ENCODE results near the gene ZBTB8OS.

The ZBTB8OS gene

GRCh38 chr1:32622806-32623681 lies 27.3 kb downstream of the ZBTB8OS start:
- H3K27me3 ChIP-seq = no peaks in the 10 kb centered on the region
- no peak overlapping the region for H3K4me3 ChIP-seq
- H3K27ac ChIP-seq = no peak overlapping the region
- peaks cover 29 to 92% (median 60%) of the 10 kb centered on the region in 11 experiments for H3K36me3 ChIP-seq
- H3K9ac ChIP-seq = no peak overlapping the region
- peaks cover 0 to 23% (median 20%) of the 10 kb centered on the region in 10 experiments; a peak in 15 of 20 replicates for H3K4me1 ChIP-seq
- H3K9me3 ChIP-seq (replicated peaks in 1 of 11) = peaks cover 9 to 17% (median 13%) of the 10 kb centered on the region in 11 experiments
- H3K4me2 ChIP-seq = peak overlapping the region in 7 of 11 experiments; percentile 1 to 39 (median 22); a peak in 9 of 22 replicates
- TF ChIP-seq Cebpa-rat (IDR thresholded peaks at IDR 0.05) = no peak
- no peaks in the 10 kb centered on the region; a peak in 1 of 22 replicates for H4K20me1 ChIP-seq

- H3K36me3 ChIP-seq = peaks cover 23 to 88% (median 53%) of the 10 kb centered on the region in 11 experiments
Measured at GRCh38 chr1:32622205-32622604, 28.1 kb downstream of the ZBTB8OS start.

GRCh38 chr1:32619701-32620485 lies 30.5 kb downstream of the ZBTB8OS start:
- Histone ChIP-seq H4K20me1 (no peaks in the 10 kb centered on the region), H3K4me3 (no peak overlapping the region), H3K9me3 (replicated peaks in 1 of 11) (peaks cover 9 to 17% (median 13%) of the 10 kb centered on the region in 11 experiments), H3K4me1 (peaks cover 0 to 17% (median 14%) of the 10 kb centered on the region in 10 experiments; a peak in 12 of 20 replicates), H3K36me3 (peaks cover 20 to 65% (median 38%) of the 10 kb centered on the region in 11 experiments), H3K27me3 (no peaks in the 10 kb centered on the region), H3K27ac (no peak overlapping the region), H3K4me2 (no peak overlapping the region), H3K9ac (no peak overlapping the region)
- TF ChIP-seq Cebpa-rat (IDR thresholded peaks at IDR 0.05) = no peak

More at GRCh38 chr1:32622205-32622604, 28.1 kb downstream of the ZBTB8OS start:
- H3K27me3 ChIP-seq = no peaks in the 10 kb centered on the region
- H3K9me3 ChIP-seq (replicated peaks in 1 of 11) = peaks cover 9 to 17% (median 13%) of the 10 kb centered on the region in 11 experiments
- peaks cover 0 to 18% (median 14%) of the 10 kb centered on the region in 10 experiments; a peak in 12 of 20 replicates for H3K4me1 ChIP-seq
- H4K20me1 ChIP-seq = no peaks in the 10 kb centered on the region
- no peak overlapping the region for H3K4me2 ChIP-seq
- H3K4me3 ChIP-seq = no peak overlapping the region
- no peak overlapping the region for H3K9ac ChIP-seq
- TF ChIP-seq Cebpa-rat (IDR thresholded peaks at IDR 0.05) = no peak
- H3K27ac ChIP-seq = no peak overlapping the region

GRCh38 chr1:32618673-32619221 lies 31.6 kb downstream of the ZBTB8OS start:
- no peaks in the 10 kb centered on the region for H3K27me3 ChIP-seq
- H3K27ac ChIP-seq = no peak overlapping the region
- no peak overlapping the region for H3K9ac ChIP-seq

GRCh38 chr1:32613472-32613871 lies 36.9 kb downstream of the ZBTB8OS start:
- peaks cover 6 to 19% (median 14%) of the 10 kb centered on the region in 11 experiments; a peak in 19 of 22 replicates for H3K27me3 ChIP-seq
- peaks cover 0 to 7% (median under 1%) of the 10 kb centered on the region in 11 experiments; a peak in 8 of 22 replicates for H3K36me3 ChIP-seq
- H3K9ac ChIP-seq = no peak overlapping the region
- no peak for TF ChIP-seq Cebpa-rat (IDR thresholded peaks at IDR 0.05)
- H3K4me3 ChIP-seq = no peak overlapping the region
- peaks cover 0 to 2% (median 0%) of the 10 kb centered on the region in 11 experiments; a peak in 2 of 22 replicates for H3K9me3 ChIP-seq (replicated peaks in 1 of 11)
- no peak overlapping the region for H3K4me2 ChIP-seq
- H4K20me1 ChIP-seq = no peaks in the 10 kb centered on the region
- peaks cover 0 to 13% (median 9%) of the 10 kb centered on the region in 10 experiments; a peak in 10 of 20 replicates for H3K4me1 ChIP-seq
- no peak overlapping the region for H3K27ac ChIP-seq

More at GRCh38 chr1:32618673-32619221, 31.6 kb downstream of the ZBTB8OS start:
- Histone ChIP-seq H3K4me1 (peaks cover 0 to 11% (median 9%) of the 10 kb centered on the region in 10 experiments; a peak in 11 of 20 replicates), H3K36me3 (peaks cover 20 to 55% (median 33%) of the 10 kb centered on the region in 11 experiments), H3K9me3 (replicated peaks in 1 of 11) (peaks cover 9 to 17% (median 13%) of the 10 kb centered on the region in 11 experiments), H3K4me2 (no peak overlapping the region), H3K4me3 (no peak overlapping the region), H4K20me1 (no peaks in the 10 kb centered on the region)
- TF ChIP-seq Cebpa-rat (IDR thresholded peaks at IDR 0.05) = no peak

GRCh38 chr1:32612189-32612881 lies 38.0 kb downstream of the ZBTB8OS start:
- peaks cover 0 to 13% (median 9%) of the 10 kb centered on the region in 10 experiments; a peak in 10 of 20 replicates for H3K4me1 ChIP-seq
- no peak for TF ChIP-seq Cebpa-rat (IDR thresholded peaks at IDR 0.05)
- H3K27me3 ChIP-seq = peaks cover 6 to 19% (median 14%) of the 10 kb centered on the region in 11 experiments; a peak in 19 of 22 replicates
- H3K36me3 ChIP-seq = peaks cover 0 to 3% (median 0%) of the 10 kb centered on the region in 11 experiments; a peak in 3 of 22 replicates
- H3K9me3 ChIP-seq (replicated peaks in 1 of 11) = peaks cover 0 to under 1% (median 0%) of the 10 kb centered on the region in 11 experiments; a peak in 3 of 22 replicates
- peak overlapping the region; percentile 16 to 55 (median 30); a peak in 13 of 20 replicates for H3K4me3 ChIP-seq
- peak overlapping the region; percentile 47 to 88 (median 66) for H3K4me2 ChIP-seq
- H4K20me1 ChIP-seq = no peaks in the 10 kb centered on the region
- H3K9ac ChIP-seq = peak overlapping the region in 2 of 11 experiments; percentile 9 to 13; a peak in 1 of 22 replicates
- no peak overlapping the region for H3K27ac ChIP-seq

- Histone ChIP-seq H3K9me3 (replicated peaks in 1 of 11) (peaks cover 0 to 6% (median 0%) of the 10 kb centered on the region in 11 experiments; a peak in 3 of 22 replicates), H3K36me3 (peaks cover 0 to 3% (median 0%) of the 10 kb centered on the region in 11 experiments; a peak in 2 of 22 replicates), H3K27me3 (peaks cover 6 to 19% (median 14%) of the 10 kb centered on the region in 11 experiments; a peak in 19 of 22 replicates), H3K4me3 (peak overlapping the region in 7 of 10 experiments; percentile 27 to 55 (median 38); a peak in 8 of 20 replicates), H3K9ac (no peak overlapping the region), H3K27ac (no peak overlapping the region), H3K4me1 (peaks cover 0 to 15% (median 9%) of the 10 kb centered on the region in 10 experiments; a peak in 11 of 20 replicates), H3K4me2 (peak overlapping the region; percentile 47 to 88 (median 66)), H4K20me1 (no peaks in the 10 kb centered on the region)
- no peak for TF ChIP-seq Cebpa-rat (IDR thresholded peaks at IDR 0.05)
Measured at GRCh38 chr1:32611859-32612188, 38.5 kb downstream of the ZBTB8OS start.

Measured in BLaER1 treated with 17β-estradiol and CSF1 and Interleukin-3, amounts not matched to agents 10 nM and 100 nM (cell line).